ENCODE results near the gene PPP1R2C.
A peak's percentile ranks its signal among the peaks of the same experiment; 100 is the strongest.

PPP1R2C gene

DNA sequence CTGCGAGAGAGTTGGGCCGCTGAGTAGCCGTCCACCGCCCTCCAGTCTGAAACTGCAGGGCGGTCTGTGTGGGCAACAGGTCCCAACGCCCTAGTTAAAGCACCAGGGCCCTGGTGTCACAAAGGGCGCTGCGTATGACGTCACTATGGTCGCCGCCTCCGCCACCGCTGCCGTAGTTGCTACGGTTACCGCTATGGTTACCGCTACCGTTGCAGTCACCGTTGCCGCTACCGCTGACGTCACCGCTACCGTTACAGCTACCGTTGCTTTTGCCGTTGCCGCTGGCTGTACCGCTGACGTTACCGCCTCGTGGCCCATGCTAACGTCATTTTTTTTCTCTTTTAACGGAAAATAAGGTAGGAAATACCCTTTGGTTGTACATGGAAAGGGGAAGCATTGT is at the start of gene PPP1R2C:
PPP1R2C (minus strand) TSS at position 68 of the 400 bp plus-strand sequence. CDS start 84 bp downstream, outside the sequence.
- DNase-seq (ENCODE audit: low read depth), result no peak

DNA sequence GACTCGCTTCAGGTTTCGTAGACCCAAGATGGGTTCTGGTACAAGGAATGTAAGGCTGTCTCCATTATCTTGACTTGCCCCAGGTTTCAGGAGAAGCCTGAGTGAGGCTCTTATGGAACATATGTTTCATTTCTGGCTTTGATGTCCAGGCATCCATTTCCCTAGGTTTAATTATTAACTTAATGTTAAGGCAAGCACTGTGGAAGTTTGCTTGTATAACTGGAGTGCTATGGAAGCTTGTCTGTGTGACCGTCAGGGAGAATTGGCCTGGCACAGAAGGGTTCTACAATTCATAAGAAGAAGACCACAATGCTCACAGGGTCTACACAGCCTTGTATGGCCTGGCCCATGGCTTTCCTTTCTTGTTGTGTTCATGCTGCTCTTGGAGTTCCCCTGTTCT is 47.2 kb upstream of the PPP1R2C start:
- DNase-seq (ENCODE audit: low read depth), result no peak

DNA sequence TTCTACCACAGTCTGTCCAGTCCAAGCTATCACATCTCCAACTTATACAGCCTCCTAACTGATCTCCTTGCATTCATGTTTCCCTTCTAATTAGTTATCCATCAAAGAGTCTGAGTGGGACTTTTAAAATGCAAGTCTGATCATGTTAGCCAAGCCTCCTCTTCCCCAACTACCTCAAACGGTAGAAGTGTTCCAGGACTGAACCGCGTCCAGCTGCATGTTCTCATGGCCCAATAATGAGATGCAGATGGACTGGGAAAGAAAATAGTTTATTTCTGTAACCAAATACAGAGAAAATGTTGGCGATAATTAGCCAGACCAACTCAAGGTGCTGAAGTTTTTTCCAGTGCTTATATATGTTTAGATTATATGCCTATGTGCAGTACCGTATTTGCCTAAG is 46.6 kb upstream of the PPP1R2C start:
- no peak for DNase-seq (ENCODE audit: low read depth)

DNA sequence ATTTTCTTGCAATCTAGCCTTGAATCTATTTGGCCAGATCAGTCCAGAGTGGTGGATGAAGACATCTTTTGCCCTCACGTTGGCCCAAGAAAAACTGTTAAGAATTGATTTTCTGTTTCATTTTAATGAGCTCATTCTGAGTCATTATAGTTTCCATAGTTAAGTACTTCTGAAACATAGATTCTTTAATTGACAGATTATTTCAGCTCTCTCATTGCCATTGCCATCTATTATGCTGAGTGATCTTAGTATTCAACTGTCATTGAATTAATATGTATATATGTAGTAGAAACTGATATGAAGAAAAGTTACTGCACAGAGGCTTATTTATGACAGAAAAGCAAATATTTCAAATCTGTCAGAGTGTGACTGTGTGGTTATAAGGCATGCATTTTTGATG is 45.5 kb upstream of the PPP1R2C start:
- no peak for DNase-seq (ENCODE audit: low read depth)

DNA sequence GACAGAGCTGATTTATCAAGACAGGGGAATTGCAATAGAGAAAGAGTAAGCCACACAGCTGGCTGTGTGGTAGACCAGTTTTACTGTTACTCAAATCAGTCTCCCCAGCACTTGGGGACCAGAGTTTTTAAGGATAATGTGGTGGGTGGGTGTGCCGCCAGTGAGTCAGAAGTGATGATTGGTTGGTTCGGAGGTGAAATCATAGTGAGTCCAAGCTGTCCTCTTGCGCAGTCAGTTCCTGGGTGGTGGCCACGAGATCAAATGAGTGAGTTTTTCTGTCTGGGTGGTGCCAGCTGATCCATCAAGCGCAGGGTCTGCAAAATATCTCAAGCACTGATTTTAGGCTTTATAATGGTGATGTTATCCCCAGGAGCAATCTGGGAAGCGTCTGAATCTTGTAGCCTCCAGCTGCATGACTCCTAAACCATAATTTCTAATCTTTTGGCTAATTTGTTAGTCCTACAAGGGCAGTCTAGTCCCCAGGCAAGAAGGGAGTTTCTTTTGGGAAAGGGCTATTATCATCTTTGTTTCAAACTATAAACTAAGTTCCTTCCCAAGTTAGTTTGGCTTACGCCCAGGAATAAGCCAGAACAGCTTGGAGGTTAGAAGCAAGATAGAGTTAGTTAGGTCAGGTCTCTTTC is 44.0 kb upstream of the PPP1R2C start:
- DNase-seq (ENCODE audit: low read depth), result no peak

DNA sequence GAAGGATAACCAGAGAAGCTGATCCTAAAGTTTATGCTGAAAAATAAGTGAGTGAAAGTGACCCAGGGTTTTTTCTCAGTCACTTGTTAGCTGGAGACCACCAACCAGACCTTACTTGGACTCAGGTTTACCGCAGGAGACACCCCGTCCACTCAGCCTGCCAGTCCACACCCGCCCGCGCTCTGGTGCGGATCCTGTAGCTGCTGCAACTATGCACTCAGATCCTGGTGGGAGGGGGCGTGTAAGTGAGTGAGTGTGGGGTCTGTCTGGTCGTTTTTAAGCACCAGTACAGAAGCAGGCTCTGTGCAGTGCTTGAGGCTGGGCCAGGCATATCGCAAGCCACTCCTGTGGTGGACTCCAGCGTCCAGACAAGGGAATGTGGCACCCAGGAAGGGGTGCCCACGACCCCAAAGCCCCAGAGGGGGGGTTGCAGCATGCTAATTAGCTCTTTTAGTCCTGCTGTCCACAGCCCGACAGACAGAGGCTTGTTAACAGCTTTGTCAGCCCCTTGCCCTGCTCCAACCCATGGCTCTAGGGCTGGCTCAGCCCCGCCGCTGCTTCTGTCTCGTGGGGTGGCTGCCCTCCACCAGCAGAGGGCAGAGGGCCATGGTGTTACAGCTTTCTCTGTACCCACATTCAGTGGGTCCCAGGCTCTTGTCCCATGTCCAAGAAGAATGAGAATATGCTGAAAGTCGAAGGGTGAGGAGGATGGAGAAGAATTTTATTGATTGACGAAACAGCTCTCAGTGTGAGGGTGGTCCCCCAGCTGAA is 40.4 kb upstream of the PPP1R2C start:
- DNase-seq (ENCODE audit: low read depth), result no peak

DNA sequence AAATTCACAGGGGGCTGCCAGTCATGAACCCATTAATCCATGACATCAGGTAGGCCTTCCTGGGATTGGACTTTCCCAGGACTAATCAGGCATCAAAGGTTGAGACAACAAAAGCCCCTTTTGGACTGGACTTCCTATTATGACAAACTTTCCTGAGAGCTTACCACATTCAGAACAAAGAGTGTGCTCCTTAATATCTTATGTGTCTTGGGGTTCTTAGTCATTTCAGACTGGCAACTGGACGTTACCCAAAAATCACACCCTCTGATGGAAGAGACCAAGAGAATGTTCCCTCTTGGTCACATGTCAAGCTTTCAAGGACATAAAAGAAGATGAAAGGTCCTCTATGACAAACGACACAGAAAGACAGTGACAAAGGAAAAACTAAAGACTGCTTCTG is 31.6 kb upstream of the PPP1R2C start:
- DNase-seq (ENCODE audit: low read depth), result no peak

DNA sequence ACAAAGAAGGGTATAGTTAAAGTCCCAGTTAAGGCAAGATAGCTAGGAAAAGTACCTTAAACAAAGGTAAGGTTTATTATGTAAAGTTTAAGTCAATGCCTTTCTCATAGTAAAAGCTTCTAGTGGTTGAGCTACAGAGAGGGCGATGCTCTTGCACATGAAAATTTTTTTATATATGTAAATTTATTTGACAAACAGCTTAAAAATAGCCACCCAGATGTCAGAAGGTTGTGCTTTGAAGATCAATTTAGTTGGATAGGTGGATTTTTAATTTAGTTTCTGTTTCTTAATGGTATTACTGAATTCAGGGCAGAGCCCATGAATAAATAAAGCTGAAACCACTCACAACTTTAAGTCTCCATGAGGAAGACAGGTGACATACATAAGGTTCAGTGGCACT is 29.4 kb upstream of the PPP1R2C start:
- no peak for DNase-seq (ENCODE audit: low read depth)

DNA sequence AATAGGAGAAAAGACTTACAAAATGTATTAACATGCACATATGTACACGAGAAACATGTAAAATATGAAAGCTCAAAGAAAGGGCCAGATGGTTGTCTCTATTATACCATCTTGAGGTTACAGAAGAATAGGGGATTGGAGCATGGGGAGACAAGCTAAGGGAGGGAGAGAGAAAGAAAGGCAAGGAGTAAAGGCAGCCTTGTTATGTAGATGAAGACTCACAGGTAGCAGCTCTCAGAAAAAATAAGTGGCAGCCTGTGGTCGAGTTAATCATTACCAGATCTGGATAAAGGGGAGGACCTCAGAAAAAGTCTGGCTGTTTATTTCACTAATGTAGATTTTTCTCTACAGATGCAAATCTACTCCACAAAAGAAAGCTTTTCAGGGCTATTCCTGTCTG is 26.6 kb upstream of the PPP1R2C start:
- DNase-seq (ENCODE audit: low read depth), result no peak

DNA sequence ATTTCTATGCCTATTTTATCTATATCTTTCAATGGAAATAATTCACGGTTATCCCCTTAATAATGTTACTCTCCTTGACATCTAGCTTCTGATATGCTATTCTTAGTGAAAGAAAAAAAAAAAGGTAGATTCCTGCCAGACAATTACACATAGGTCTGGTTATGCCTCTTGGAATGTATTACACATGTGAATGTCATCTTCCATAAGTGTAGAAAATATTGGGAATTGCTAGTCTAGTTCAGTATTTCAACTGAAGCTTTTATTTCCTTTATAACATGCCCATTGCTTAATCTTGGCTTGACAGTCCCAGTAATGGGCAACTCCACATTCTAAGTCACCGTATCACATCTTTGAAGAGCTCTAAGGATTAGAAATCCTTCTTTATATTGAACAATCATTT is 25.4 kb upstream of the PPP1R2C start:
- DNase-seq (ENCODE audit: low read depth), result peak; percentile 30

DNA sequence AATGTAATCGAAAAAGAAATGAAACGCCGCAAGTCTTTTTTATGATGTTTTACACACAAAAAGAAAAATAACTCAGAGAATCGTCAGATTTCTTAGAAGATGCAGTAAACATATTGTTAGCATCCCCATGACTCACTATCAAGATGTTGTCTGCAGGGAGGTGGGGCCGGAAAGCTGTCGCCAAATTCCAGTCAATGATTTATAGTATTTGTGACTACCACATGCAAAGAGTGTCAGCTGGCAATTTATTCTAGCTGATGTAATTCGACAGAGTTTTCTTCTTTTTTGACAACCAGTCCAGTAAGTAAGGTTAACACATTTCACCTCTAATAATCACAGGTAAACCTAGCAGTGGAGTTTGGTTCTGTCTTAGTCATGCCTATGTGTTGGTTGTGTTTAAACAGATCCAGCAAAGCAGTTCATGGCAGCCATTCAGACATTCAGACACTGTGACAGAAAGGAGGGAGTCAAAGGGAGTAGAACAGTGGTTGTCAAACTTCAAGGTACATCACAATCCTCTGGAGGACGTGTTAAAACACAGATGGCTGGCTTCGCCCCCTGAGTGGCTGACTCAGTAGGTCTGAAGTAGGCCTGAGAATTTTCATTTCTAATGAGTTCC is 19.8 kb upstream of the PPP1R2C start:
- DNase-seq (ENCODE audit: low read depth), result no peak

DNA sequence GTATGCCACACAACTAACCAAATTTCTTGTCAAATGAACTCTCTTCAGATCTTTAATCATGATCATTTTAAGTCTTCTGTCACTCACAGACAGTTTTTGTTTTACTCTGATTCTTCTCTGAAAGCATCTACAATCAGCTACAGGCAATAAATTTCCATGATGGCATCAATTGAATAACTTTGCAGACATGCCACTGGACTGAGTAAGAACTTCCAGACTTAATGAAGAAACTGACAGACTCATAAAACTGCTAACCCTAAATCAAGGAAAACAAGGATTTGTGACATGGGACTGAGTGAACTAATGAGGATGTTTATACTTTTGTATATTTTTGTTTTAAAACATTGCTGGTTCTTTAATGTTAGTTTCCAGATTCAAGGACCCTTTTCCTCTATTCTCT is 5.5 kb upstream of the PPP1R2C start:
- DNase-seq (ENCODE audit: low read depth), result no peak

DNA sequence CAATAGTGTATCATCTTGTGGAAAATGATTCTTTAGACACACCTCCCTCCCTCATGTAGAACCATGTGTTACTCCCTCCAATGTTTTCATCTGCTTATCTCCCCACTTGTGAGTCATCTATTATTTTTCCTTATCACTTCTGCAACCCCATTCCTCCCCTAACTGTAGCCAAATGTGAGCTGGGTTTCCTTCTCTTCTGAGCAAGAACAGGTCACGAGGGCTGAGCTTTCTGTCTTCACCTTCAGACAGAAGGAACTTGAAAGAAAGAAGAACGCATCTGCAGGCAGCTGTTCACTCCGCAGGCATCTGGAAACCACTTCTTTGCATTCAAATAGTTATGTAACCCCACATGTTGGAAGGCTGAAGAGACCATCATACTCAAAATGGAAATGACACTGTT is 1.8 kb downstream of the PPP1R2C start:
- DNase-seq (ENCODE audit: low read depth), result no peak

DNA sequence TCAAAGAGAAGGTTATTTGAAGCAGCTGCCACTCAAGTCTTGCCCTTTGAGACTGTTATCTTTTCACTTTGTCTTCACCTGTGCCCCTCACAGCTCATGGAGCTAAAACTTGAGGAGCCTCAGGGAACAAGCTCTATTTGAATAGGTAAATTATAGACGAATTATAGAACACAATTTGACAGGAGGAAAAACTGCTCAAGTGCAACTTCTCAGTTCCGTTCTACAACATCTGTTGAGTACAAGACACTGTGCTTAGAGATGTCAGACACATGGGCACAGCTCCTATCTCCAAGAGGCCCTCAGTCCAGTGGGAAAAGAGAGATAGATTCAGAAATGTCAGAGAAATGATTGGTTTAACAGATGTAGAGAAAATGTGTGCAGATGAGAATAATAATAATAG is 5.1 kb downstream of the PPP1R2C start:
- no peak for DNase-seq (ENCODE audit: low read depth)

DNA sequence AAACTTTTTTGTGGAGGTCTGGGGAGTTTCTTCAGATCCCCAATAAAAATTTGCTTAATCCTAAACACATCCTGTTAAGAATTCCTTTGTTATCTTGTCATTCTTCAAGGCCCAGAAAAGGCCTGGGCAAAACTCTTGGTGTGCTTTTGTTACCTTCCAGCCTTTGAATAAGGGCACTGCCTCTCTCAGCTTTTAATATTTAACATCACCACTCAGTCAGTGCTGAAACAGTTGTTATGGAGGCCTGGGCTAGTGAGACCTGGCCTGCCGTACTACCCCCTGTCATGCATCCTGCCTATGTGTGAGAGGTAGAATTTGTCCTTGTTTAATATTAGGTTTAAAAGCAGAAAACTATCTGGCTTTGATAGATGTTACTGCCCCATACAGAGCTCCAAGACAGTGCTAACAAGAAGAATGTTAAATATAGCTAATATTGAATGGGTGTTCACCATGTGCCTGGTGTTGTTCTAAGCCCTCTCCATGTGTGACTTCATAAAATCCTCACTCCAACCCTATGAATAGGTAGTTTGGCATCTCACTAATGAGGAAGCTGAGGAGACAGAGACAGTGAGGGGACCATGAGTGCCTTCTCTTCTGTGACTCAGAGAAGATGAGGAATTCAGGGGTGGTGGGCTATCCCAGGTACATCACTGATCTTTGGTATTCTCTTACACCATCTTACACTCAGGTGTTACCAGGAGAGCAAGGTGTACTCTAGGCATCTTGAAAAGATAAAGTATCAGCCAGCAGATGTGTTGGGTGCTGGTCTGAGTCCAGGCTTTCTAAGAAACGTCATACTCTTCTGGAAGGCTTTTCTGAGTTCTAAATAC is 6.2 kb downstream of the PPP1R2C start:
- DNase-seq (ENCODE audit: low read depth), result no peak

DNA sequence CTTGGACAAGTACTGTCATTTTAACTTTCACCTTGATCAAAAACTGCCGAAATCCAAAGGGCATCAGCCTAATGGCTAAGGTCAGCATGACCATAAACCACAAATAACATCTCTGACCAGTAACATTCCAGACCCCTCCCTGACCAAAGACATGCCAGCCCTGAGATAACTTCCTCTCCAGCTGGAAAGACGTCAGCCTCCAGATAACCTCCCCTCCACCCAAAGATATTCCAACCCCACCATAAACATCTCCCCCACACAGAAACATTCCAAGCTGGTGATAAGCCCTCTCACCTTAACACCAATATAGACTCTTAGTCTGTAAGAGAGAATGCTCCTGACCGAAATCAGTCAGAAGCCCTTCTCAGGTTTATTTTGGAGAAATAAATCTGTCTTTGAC is 7.4 kb downstream of the PPP1R2C start:
- no peak for DNase-seq (ENCODE audit: low read depth)

DNA sequence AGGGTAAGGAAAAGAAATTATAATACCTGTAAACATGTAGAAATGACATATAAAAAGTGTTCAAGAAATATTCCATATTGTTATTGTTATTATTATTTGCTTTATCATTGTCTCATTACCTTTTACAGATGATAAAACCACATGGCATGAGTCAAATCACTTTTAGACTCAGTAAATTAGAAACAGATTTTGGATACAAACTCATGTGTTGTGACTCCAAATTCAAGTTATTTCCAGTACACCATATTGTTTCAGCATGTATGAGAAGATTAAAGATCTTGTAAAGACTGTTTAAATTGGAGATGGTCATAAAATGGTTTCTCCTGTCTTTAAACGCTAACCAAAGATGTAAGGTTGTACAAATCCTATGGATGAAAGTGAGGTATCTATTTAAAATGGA is 18.1 kb downstream of the PPP1R2C start:
- no peak for DNase-seq (ENCODE audit: low read depth)

DNA sequence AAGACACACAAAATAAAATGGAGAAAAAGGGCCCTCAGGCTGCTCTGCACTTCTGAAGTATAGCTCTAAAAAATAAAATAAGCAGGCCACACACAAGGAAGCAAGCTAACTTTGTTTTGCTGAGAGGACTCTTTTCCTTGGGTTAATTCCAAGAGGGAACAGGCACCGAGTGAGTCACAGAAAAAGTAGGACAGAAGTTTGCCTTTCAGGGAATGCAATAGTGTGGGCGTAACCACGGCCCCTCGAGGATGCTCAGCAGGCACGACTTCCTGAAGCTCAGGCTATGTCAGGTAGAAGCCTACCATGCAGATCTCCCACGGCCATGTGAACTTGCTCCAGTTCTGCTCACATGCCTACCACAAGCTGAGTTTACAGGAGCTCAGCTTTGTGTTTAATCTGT is 22.1 kb downstream of the PPP1R2C start:
- DNase-seq (ENCODE audit: low read depth), result peak; percentile 11

DNA sequence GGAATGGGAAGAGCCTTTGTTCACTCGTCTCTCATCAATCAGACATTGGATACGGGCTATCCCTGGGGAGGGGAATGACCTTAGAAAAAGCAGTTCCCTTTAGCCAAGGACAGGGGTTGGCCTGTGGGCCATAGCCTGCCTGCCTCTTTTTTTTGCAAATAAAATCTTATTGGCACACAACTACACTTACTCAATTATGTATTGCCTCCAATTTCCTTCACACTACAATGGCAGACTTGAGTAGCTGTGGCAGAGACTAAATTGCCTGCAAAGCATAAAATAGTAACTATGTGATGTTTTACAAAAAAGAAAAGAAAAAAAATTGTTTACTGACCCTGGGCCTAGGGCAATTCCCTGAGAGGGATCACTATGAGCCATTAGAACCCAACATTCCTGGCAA is 23.4 kb downstream of the PPP1R2C start:
- no peak for DNase-seq (ENCODE audit: low read depth)

DNA sequence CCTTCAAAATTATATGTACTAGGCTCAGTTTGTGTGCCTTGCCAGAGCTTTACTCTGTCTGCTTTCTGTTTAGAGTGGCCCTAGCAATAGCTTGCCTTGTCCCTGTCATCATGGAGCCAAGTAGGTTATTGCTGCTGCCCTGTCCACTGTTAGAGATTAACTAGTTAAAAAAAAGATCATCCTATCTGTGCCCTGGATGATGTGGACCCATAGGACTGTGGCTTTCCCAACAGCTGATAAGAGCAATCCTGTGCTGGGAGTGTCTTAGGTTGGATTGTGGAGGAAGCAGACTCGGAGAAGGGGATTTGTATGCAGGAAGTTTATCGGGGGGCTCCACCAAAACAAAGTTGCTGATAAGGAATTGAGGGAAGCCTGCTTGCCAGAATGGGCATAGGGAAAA is 23.8 kb downstream of the PPP1R2C start:
- DNase-seq (ENCODE audit: low read depth), result no peak

DNA sequence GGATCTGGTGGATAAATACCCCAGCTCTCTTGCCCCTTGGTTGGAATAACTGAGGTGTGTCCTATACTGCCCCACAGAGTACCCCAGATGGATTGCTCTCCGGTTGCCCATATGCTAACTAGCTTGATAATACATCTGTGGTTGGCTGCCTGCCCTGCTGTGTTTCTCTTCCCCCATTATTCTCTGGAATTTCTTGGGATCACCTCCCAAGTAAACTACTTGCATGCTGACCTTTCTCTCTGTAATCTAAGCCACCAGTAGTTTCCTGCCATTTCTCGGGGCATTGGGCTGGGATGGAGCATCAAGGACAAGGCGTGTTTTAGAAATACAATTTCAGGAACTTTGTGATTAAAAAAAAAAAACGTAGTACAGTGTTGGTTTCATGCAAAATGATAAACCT is 25.2 kb downstream of the PPP1R2C start:
- no peak for DNase-seq (ENCODE audit: low read depth)

DNA sequence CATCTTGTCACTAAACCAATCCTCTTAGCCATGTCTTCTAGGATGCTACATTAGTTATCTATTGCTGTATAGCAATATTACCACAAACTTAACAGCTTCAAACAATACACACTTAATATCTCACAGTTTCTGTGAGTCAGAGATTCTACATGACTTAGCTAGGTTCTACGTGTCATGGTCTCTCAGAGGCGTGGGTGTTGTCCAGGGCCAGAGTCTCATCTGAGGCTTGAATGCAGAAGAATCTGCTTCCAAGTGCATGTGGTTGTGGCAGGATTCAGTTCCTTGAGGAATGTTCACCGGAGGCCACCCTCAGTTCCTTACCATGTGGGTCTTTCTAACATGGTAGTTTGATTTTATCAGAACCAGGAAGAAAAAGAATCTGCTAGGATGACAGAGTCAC is 26.4 kb downstream of the PPP1R2C start:
- DNase-seq (ENCODE audit: low read depth), result no peak
